Fibroblast of lung (primary cell): ENCODE results near the gene ARHGAP42. TPM values are rescaled to one million over a fixed set of nuclear protein-coding genes. Genes with fewer than 3 reads are reported as not detected.

Experiments
- DNase-seq, 2 donors: peaks; one replicate each; pipeline versions ENCODE4 v3.0.0 to v3.0.0-alpha.2; 2010; ENCODE audit warnings: low read depth in 2 of 2
- H2AFZ ChIP-seq: 2 replicates; pipeline ENCODE4 v1.5.1; 2012; ENCODE audit warnings: low read length, control low read depth, inconsistent platforms
- H3K27ac ChIP-seq: 2 replicates; pipeline ENCODE4 v1.5.1; 2011; ENCODE audit warnings: low read length, control low read depth; ENCODE audit not compliant: insufficient read depth
- H3K27me3 ChIP-seq: 2 replicates; pipeline ENCODE4 v1.5.1; 2011; ENCODE audit warnings: mild to moderate bottlenecking, low read length; ENCODE audit not compliant: control insufficient read depth, insufficient read depth
- H3K36me3 ChIP-seq: 2 replicates; pipeline ENCODE4 v1.5.1; 2011; ENCODE audit warnings: low read length; ENCODE audit not compliant: control insufficient read depth, insufficient read depth
- H3K4me1 ChIP-seq: 2 replicates; pipeline ENCODE4 v1.5.1; 2011; ENCODE audit warnings: low read length; ENCODE audit not compliant: control insufficient read depth, insufficient read depth; ENCODE audit errors: extremely low read depth
- H3K4me2 ChIP-seq: 2 replicates; pipeline ENCODE4 v1.5.1; 2011; ENCODE audit warnings: low read length, control low read depth; ENCODE audit not compliant: insufficient read depth; ENCODE audit errors: extremely low read depth
- H3K4me3 ChIP-seq, 4 experiments: fragments of 200-600 bp in 1 of 4; sonication (generic) in 1 of 4; replicated peaks in 1 of 4; 2 replicates each; pipeline ENCODE4 v1.5.1; 2011 to 2016; ENCODE audit warnings: low read length in 4 of 4, low read depth in 3 of 4, mild to moderate bottlenecking in 3 of 4, control low read depth in 2 of 4, inconsistent platforms in 1 of 4, mixed read lengths in 1 of 4; ENCODE audit not compliant: insufficient read depth in 1 of 4; ENCODE audit errors: control extremely low read depth in 1 of 4
- H3K79me2 ChIP-seq: 2 replicates; pipeline ENCODE4 v1.5.1; 2012; ENCODE audit warnings: mild to moderate bottlenecking, low read length, inconsistent platforms; ENCODE audit not compliant: control insufficient read depth, insufficient read depth
- H3K9ac ChIP-seq: 2 replicates; pipeline ENCODE4 v1.5.1; 2011; ENCODE audit warnings: mild to moderate bottlenecking, low read length, control low read depth; ENCODE audit not compliant: insufficient read depth
- H3K9me3 ChIP-seq: 2 replicates; pipeline ENCODE4 v1.5.1; 2012; ENCODE audit warnings: low read depth, low read length; ENCODE audit not compliant: control insufficient read depth, insufficient read depth
- H4K20me1 ChIP-seq: 2 replicates; pipeline ENCODE4 v1.5.1; 2011; ENCODE audit warnings: low read length; ENCODE audit not compliant: control insufficient read depth, insufficient read depth; ENCODE audit errors: extremely low read depth
- EZH2 ChIP-seq: IDR thresholded peaks from 2 replicates; pipeline ENCODE4 v1.5.1; 2012; ENCODE audit warnings: low read length, control low read depth, mild to moderate bottlenecking; ENCODE audit errors: missing control alignments
- polyA plus RNA-seq, 2 donors: library from polyadenylated mRNA; depleted of rRNA in 1 of 2; stranded (reverse) in 1 of 2; unstranded in 1 of 2; fragments of >200 nt; gene quantifications; 2 replicates each; pipeline ENCODE4 v1.2.1, GENCODE V29; 2011 to 2012; ENCODE audit warnings: missing spikeins in 1 of 2
- total RNA-seq: library from RNA; depleted of rRNA; stranded (reverse); fragments of >200 nt; gene quantifications from 2 replicates; pipeline ENCODE4 v1.2.1, GENCODE V29; 2014
- TF ChIP-seq, protein P1 (sequence below), 2 donors: IDR thresholded peaks in 1 of 2; conservative IDR thresholded peaks in 1 of 2; 1 replicate in 1 of 2; 2 replicates in 1 of 2; pipeline ENCODE4 v1.5.1; 2011 to 2012; ENCODE audit warnings: low read length in 2 of 2, control low read depth in 1 of 2, inconsistent platforms in 1 of 2, low read depth in 1 of 2, mild to moderate bottlenecking in 1 of 2

The ARHGAP42 gene
- total and polyA plus RNA-seq, 2 donors (not counting 1 experiment from before 2014, with no cell fraction given), result 8.0 to 13.4 TPM

DNA sequence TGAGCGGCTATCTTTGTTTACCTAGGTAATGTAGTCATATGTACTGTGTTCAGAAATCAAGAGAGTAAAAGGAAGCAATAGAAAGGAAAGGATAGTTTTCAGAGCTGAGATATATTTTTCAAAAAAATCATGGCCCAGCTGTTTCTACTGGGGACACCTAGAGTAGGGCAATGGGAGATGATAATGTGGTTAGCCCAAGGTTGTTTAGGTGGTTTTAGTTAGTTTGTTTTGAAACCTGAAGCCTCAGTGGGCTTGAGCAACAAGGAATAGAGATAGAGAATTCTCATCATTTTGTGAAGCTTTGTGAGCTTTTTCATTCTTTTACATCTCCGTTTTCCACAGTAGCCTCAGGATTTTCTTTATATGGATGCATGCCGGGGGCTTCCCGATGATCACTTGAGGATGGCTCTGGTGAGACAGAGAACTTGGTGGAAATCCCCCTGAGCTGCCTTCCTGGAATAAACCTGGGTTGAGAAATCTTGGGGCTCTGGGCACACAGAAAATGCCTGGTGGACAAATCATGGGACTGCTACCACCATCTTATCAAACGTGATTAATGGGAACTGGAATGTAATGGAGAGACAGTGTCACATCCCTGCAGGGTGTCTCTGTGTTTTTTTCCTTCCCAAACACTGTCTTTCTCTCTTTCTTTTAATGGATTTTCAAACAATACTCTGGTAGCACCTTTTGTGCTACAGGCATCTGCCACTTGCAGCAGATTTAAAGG, 49.0 kb downstream of the ARHGAP42 start:
- TF ChIP-seq, protein P1, sequence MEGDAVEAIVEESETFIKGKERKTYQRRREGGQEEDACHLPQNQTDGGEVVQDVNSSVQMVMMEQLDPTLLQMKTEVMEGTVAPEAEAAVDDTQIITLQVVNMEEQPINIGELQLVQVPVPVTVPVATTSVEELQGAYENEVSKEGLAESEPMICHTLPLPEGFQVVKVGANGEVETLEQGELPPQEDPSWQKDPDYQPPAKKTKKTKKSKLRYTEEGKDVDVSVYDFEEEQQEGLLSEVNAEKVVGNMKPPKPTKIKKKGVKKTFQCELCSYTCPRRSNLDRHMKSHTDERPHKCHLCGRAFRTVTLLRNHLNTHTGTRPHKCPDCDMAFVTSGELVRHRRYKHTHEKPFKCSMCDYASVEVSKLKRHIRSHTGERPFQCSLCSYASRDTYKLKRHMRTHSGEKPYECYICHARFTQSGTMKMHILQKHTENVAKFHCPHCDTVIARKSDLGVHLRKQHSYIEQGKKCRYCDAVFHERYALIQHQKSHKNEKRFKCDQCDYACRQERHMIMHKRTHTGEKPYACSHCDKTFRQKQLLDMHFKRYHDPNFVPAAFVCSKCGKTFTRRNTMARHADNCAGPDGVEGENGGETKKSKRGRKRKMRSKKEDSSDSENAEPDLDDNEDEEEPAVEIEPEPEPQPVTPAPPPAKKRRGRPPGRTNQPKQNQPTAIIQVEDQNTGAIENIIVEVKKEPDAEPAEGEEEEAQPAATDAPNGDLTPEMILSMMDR (conservative IDR thresholded peaks at IDR 0.05 in 1 of 2, IDR thresholded peaks at IDR 0.05 in 1 of 2; ENCODE audit: low read depth in 1 of 2, low read length in 2 of 2), result no peak
- no peak for TF ChIP-seq EZH2
- Histone ChIP-seq H3K79me2 (no peaks in the 10 kb centered on the region), H3K27ac (no peak overlapping the region), H3K4me2 (no peak overlapping the region), H2AFZ (no peak overlapping the region), H3K4me1 (peaks cover 5% of the 10 kb centered on the region), H3K9me3 (no peaks in the 10 kb centered on the region), H3K36me3 (no peaks in the 10 kb centered on the region), H3K27me3 (no peaks in the 10 kb centered on the region), H4K20me1 (no peaks in the 10 kb centered on the region), H3K9ac (no peak overlapping the region), H3K4me3 (no peak overlapping the region)
- DNase-seq, result peak in 1 of 2 donors; percentile 30

DNA sequence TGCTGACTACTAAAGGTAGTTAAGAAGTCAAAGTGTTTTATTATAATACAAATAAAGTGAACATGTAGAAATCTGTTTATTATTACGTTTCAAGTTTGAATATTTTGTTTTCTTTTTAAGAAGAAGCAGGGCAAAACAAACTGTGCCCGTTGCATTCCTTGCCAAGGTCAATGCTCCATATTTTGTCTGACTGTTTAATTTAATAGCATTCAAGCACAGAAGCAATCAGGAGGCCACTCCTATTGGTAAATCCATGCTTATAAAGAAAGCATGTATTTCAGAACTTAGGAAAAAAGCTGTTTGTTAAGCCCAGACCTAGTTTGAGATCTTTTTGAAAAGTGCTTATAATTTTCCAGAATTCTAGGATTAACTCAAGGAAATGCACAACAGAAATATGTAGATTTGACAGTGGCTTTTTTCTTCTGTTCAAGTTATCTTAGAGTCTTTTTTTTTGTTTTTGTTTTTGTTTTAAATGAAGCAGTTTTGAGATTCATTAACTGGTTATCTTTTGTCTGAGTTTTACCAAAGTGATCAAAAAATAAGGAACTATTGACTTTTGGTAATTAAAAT, 51.7 kb downstream of the ARHGAP42 start:
- TF ChIP-seq, protein P1 (conservative IDR thresholded peaks at IDR 0.05 in 1 of 2, IDR thresholded peaks at IDR 0.05 in 1 of 2; ENCODE audit: low read depth in 1 of 2, low read length in 2 of 2), result no peak
- no peak for TF ChIP-seq EZH2
- Histone ChIP-seq H3K4me1 (peaks cover 13% of the 10 kb centered on the region), H4K20me1 (no peaks in the 10 kb centered on the region), H3K9ac (no peak overlapping the region), H3K79me2 (no peaks in the 10 kb centered on the region), H3K4me3 (no peak overlapping the region), H3K36me3 (no peaks in the 10 kb centered on the region), H3K27ac (no peak overlapping the region), H2AFZ (no peak overlapping the region), H3K4me2 (no peak overlapping the region), H3K9me3 (no peaks in the 10 kb centered on the region), H3K27me3 (no peaks in the 10 kb centered on the region)
- DNase-seq, result no peak

DNA sequence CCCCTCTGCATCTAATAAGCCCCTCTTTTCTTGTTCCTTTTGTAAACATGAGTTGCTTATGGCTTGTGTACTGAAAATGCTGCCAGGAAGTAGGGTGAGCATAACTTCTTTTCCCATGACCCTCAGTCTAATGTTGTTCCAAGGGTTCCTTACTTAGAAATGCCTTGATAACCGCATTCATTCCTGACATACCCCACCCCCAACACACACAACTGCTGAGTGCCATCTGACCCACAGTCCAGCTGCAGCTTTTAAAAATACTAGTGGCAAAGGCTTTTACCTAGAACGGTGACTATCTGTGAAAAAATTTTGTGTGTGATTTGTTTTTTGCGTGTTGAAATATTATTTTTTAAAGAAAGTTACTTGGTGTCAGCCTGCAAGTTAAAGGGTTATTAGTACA, 52.6 kb downstream of the ARHGAP42 start:
- DNase-seq, result peak; percentile 91 to 94

More for the DNA sequence above, 52.6 kb downstream of the ARHGAP42 start:
- H2AFZ ChIP-seq, result no peak overlapping the region
- H3K79me2 ChIP-seq, result no peaks in the 10 kb centered on the region
- no peak overlapping the region for H3K27ac ChIP-seq
- no peaks in the 10 kb centered on the region for H3K36me3 ChIP-seq
- H3K9ac ChIP-seq, result no peak overlapping the region
- no peak overlapping the region for H3K4me2 ChIP-seq
- H3K4me3 ChIP-seq, result no peak overlapping the region
- no peak for TF ChIP-seq EZH2
- TF ChIP-seq, protein P1 (conservative IDR thresholded peaks at IDR 0.05 in 1 of 2, IDR thresholded peaks at IDR 0.05 in 1 of 2; ENCODE audit: low read depth in 1 of 2, low read length in 2 of 2), result no peak
- H3K9me3 ChIP-seq, result no peaks in the 10 kb centered on the region
- no peaks in the 10 kb centered on the region for H4K20me1 ChIP-seq
- H3K27me3 ChIP-seq, result no peaks in the 10 kb centered on the region
- peaks cover 13% of the 10 kb centered on the region for H3K4me1 ChIP-seq
